HepG2 (cell line): ENCODE data around the gene CACNA1G. TPM values are rescaled to one million over a fixed set of nuclear protein-coding genes. Genes with fewer than 3 reads are reported as not detected.

Experiments
- E2F1 ChIP-seq: sonication (generic); formaldehyde crosslinking; IDR thresholded peaks from 2 replicates; pipeline ENCODE4 v1.5.0; 2020; ENCODE audit warnings: missing genetic modification reagents
- GLMP ChIP-seq: sonication (generic); formaldehyde crosslinking; IDR thresholded peaks from 2 replicates; pipeline ENCODE4 v1.9.0; 2021; ENCODE audit warnings: missing genetic modification reagents, mild to moderate bottlenecking, borderline replicate concordance
- HIC2 ChIP-seq: sonication (generic); formaldehyde crosslinking; IDR thresholded peaks from 2 replicates; pipeline ENCODE4 v1.9.0; 2022; ENCODE audit warnings: low read depth, missing genetic modification reagents
- HMG20A ChIP-seq: IDR thresholded peaks from 2 replicates; pipeline ENCODE4 v1.6.1; 2016; ENCODE audit warnings: borderline replicate concordance
- HOXA3 ChIP-seq: sonication (generic); formaldehyde crosslinking; IDR thresholded peaks from 2 replicates; pipeline ENCODE4 v1.5.0; 2020; ENCODE audit warnings: missing genetic modification reagents
- MIER3 ChIP-seq: IDR thresholded peaks from 2 replicates; pipeline ENCODE4 v1.6.1; 2016; ENCODE audit warnings: missing compliant biosample characterization, borderline replicate concordance
- SSRP1 ChIP-seq: IDR thresholded peaks from 2 replicates; pipeline ENCODE4 v1.6.1; 2016; ENCODE audit warnings: control low read depth
- TIGD3 ChIP-seq: sonication (generic); formaldehyde crosslinking; IDR thresholded peaks from 2 replicates; pipeline ENCODE4 v1.5.1; 2020; ENCODE audit warnings: mild to moderate bottlenecking, missing genetic modification reagents, borderline replicate concordance
- UBTF ChIP-seq: sonication (generic); formaldehyde crosslinking; IDR thresholded peaks from 2 replicates; pipeline ENCODE4 v1.4.0; 2020; ENCODE audit warnings: mild to moderate bottlenecking, missing genetic modification reagents
- ZFP91 ChIP-seq: sonication (generic); formaldehyde crosslinking; IDR thresholded peaks from 2 replicates; pipeline ENCODE4 v1.9.0; 2022; ENCODE audit warnings: missing genetic modification reagents, mild to moderate bottlenecking, borderline replicate concordance
- ZNF34 ChIP-seq: sonication (generic); formaldehyde crosslinking; IDR thresholded peaks from 2 replicates; pipeline ENCODE4 v1.4.0; 2020; ENCODE audit warnings: mild to moderate bottlenecking, missing genetic modification reagents, borderline replicate concordance
- polyA plus RNA-seq, 8 experiments: library from polyadenylated mRNA; depleted of rRNA in 3 of 8; stranded (reverse) in 7 of 8; unstranded in 1 of 8; fragments of >200 nt; fragmentation: Illumina TruSeq in 4 of 8; extraction: Trizol in 4 of 8; gene quantifications; 2 replicates each; pipeline versions ENCODE4 v1.2.1 to v1.2.3, GENCODE V29; 2011 to 2016; ENCODE audit warnings: low read depth in 4 of 8, missing spikeins in 1 of 8, mixed read lengths in 1 of 8; ENCODE audit not compliant: insufficient read depth in 1 of 8
- total RNA-seq, 5 experiments: library from RNA; depleted of rRNA; stranded (reverse); fragments of >200 nt; fragmentation: Illumina TruSeq; extraction: Trizol; gene quantifications; 2 replicates each; pipeline ENCODE4 v1.2.3, GENCODE V29; 2016; ENCODE audit warnings: low read depth in 1 of 5

CACNA1G gene
- total and polyA plus RNA-seq, 2 of the 13 experiments (the other 11 are each of a cell fraction or from before 2014, with no cell fraction given), result 0.02 TPM; not detected in 1

- TF ChIP-seq UBTF (peak; percentile 33; the same call in 1 of the 2 replicates), ZNF34 (CRISPR knock-in tag) (no peak), HOXA3 (CRISPR knock-in tag) (peak; percentile 89), E2F1 (CRISPR knock-in tag) (peak; percentile 53; the same call in 1 of the 2 replicates), TIGD3 (CRISPR knock-in tag) (no peak), ZFP91 (CRISPR knock-in tag) (peak; percentile 78), HMG20A (CRISPR knock-in tag) (peak; percentile 72; the same call in 1 of the 2 replicates), MIER3 (CRISPR knock-in tag) (peak; percentile 63; the same call in 1 of the 2 replicates), HIC2 (peak; percentile 76), GLMP (CRISPR knock-in tag) (no peak), SSRP1 (CRISPR knock-in tag) (peak; percentile 72)
These were observed 17.4 kb upstream of the CACNA1G start (continued) for GRCh38 chr17:50542795-50543774.
